KMS-11 (cell line): ENCODE data around the gene B3GALT4.
"Not testable (repeated sequence)": the region's sequence is repeated elsewhere in the genome, so short reads cannot be mapped to it uniquely, and the experiment has no call there.

ENCODE experiments used
- H2AFZ ChIP-seq: fragments of 200-600 bp; sonication (generic); 2 replicates; pipeline ENCODE4 v1.6.1; 2016; ENCODE audit warnings: antibody characterized with exemption, mixed run types, low read depth
- H3K27ac ChIP-seq: fragments of 200-600 bp; sonication (generic); 2 replicates; pipeline ENCODE4 v1.6.1; 2016; ENCODE audit warnings: mild to moderate bottlenecking, mixed run types
- H3K27me3 ChIP-seq: fragments of 200-600 bp; sonication (generic); 2 replicates; pipeline ENCODE4 v1.6.1; 2017; ENCODE audit warnings: mild to moderate bottlenecking, low read depth, mixed run types, moderate library complexity; ENCODE audit not compliant: insufficient read depth
- H3K36me3 ChIP-seq: fragments of 200-600 bp; sonication (generic); 2 replicates; pipeline ENCODE4 v1.6.1; 2017; ENCODE audit warnings: mild to moderate bottlenecking, mixed run types; ENCODE audit not compliant: insufficient read depth
- H3K4me1 ChIP-seq: fragments of 200-600 bp; sonication (generic); 2 replicates; pipeline ENCODE4 v1.6.1; 2016; ENCODE audit warnings: mild to moderate bottlenecking, low read depth, mixed run types; ENCODE audit not compliant: poor library complexity, severe bottlenecking
- H3K4me2 ChIP-seq: fragments of 200-600 bp; sonication (generic); 2 replicates; pipeline ENCODE4 v1.7.0; 2016; ENCODE audit warnings: mild to moderate bottlenecking, mixed run types
- H3K4me3 ChIP-seq: fragments of 200-600 bp; sonication (generic); IDR thresholded peaks from 2 replicates; pipeline ENCODE4 v1.6.1; 2017; ENCODE audit warnings: low read depth, low read length, mixed read lengths; ENCODE audit not compliant: insufficient read depth
- H3K79me2 ChIP-seq: fragments of 200-600 bp; sonication (generic); 2 replicates; pipeline ENCODE4 v1.6.1; 2016; ENCODE audit warnings: low read depth, mixed run types; ENCODE audit not compliant: insufficient read depth
- H3K9ac ChIP-seq: fragments of 200-600 bp; sonication (generic); 2 replicates; pipeline ENCODE4 v1.6.1; 2016; ENCODE audit warnings: mild to moderate bottlenecking, mixed run types
- H4K20me1 ChIP-seq: fragments of 200-600 bp; sonication (generic); 2 replicates; pipeline ENCODE4 v1.6.1; 2016; ENCODE audit warnings: mild to moderate bottlenecking, mixed run types; ENCODE audit not compliant: insufficient read depth
- CTCF ChIP-seq: fragments of 200-600 bp; sonication (generic); conservative IDR thresholded peaks from 2 replicates; pipeline ENCODE4 v1.6.1; 2017; ENCODE audit warnings: low read depth, mild to moderate bottlenecking, antibody characterized with exemption, low read length, moderate library complexity, mixed read lengths

B3GALT4 gene

GRCh38 chr6:33279971-33280511 is 3.1 kb downstream of the B3GALT4 start:
- H2AFZ ChIP-seq: no peak overlapping the region
- no peak overlapping the region for H3K4me2 ChIP-seq
- H3K27ac ChIP-seq: no peak overlapping the region
- no peaks in the 10 kb centered on the region for H4K20me1 ChIP-seq
- H3K4me1 ChIP-seq: peaks cover 2% of the 10 kb centered on the region
- H3K79me2 ChIP-seq: peaks cover 5% of the 10 kb centered on the region; the same call in 1 of the 2 replicates
- H3K27me3 ChIP-seq: no peaks in the 10 kb centered on the region
- peaks cover 8% of the 10 kb centered on the region; the same call in 1 of the 2 replicates for H3K36me3 ChIP-seq
- peak; percentile 46; the same call in 1 of the 2 replicates for TF ChIP-seq CTCF
- H3K4me3 ChIP-seq: no peak overlapping the region
- no peak overlapping the region for H3K9ac ChIP-seq

- Histone ChIP-seq H3K79me2 (no peaks in the 10 kb centered on the region), H3K9ac (no peak overlapping the region), H3K27me3 (no peaks in the 10 kb centered on the region), H4K20me1 (no peaks in the 10 kb centered on the region), H3K4me2 (no peak overlapping the region), H3K4me1 (no peaks in the 10 kb centered on the region), H3K4me3 (no peak overlapping the region), H2AFZ (no peak overlapping the region), H3K36me3 (peaks cover 3% of the 10 kb centered on the region; the same call in 1 of the 2 replicates), H3K27ac (no peak overlapping the region)
- TF ChIP-seq CTCF: no peak
Observed at GRCh38 chr6:33280539-33280938, 3.6 kb downstream of the B3GALT4 start.

- not testable (repeated sequence) for H3K4me3 ChIP-seq, H3K4me2 ChIP-seq, H3K36me3 ChIP-seq, H4K20me1 ChIP-seq, H2AFZ ChIP-seq, H3K27me3 ChIP-seq, H3K27ac ChIP-seq, H3K9ac ChIP-seq
- peaks cover 11% of the 10 kb centered on the region for H3K4me1 ChIP-seq
- H3K79me2 ChIP-seq: peaks cover 18% of the 10 kb centered on the region; the same call in 1 of the 2 replicates
Observed at GRCh38 chr6:33285214-33285613, 8.3 kb downstream of the B3GALT4 start.

- H3K27ac ChIP-seq: no peak overlapping the region
- H3K4me1 ChIP-seq: peaks cover 18% of the 10 kb centered on the region
- H3K36me3 ChIP-seq: no peaks in the 10 kb centered on the region; the same call in 1 of the 2 replicates
- no peak for TF ChIP-seq CTCF
- peaks cover 23% of the 10 kb centered on the region; the same call in 1 of the 2 replicates for H3K79me2 ChIP-seq
- 0 out of 2 replicates have a peak overlapping the region, but pooled peaks have one; percentile 96 for H3K4me2 ChIP-seq
- no peak overlapping the region for H3K4me3 ChIP-seq
- no peaks in the 10 kb centered on the region for H4K20me1 ChIP-seq
- no peak overlapping the region for H2AFZ ChIP-seq
- H3K9ac ChIP-seq: no peak overlapping the region
- no peaks in the 10 kb centered on the region for H3K27me3 ChIP-seq
Observed at GRCh38 chr6:33286946-33287914, 10.3 kb downstream of the B3GALT4 start.
